Measurements from ENCODE around the gene RPS6KA4.

Gene RPS6KA4

GRCh38 chr11:64360448-64360921, 1.5 kb downstream of the RPS6KA4 start:
- FAIRE-seq (no peak), DNase-seq (ENCODE audit: extremely low spot score, insufficient read length, low read depth) (no peak)

GRCh38 chr11:64361659-64362058, 2.7 kb downstream of the RPS6KA4 start:
- FAIRE-seq (no peak), DNase-seq (ENCODE audit: extremely low spot score, insufficient read length, low read depth) (no peak)

DNA sequence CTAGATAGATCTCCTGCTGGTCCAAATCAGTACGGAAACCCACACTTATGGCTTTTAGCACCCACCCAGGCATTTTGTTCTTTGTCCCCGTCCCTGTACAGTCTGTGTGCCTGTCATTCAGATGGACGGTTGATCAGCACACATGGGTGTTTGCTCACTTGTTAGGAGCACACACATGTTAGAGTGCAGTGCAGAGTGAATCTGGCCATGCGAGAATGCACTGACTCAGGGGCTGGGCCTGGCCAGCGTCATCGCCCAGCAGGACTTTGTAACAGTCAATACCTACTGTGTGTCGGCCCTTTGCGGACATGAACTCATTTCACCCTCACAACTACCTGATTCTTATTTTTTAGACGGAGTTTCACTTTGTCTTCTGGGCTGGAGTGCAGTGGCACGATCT, 3.4 kb downstream of the RPS6KA4 start:
- FAIRE-seq (no peak), DNase-seq (ENCODE audit: extremely low spot score, insufficient read length, low read depth) (no peak)

- DNase-seq (ENCODE audit: extremely low spot score, insufficient read length, low read depth) (no peak), FAIRE-seq (no peak)
These were observed 5.5 kb downstream of the RPS6KA4 start for GRCh38 chr11:64364435-64364834.

GRCh38 chr11:64364911-64365310, 5.9 kb downstream of the RPS6KA4 start:
- FAIRE-seq, result no peak
- no peak for DNase-seq (ENCODE audit: extremely low spot score, insufficient read length, low read depth)

DNA sequence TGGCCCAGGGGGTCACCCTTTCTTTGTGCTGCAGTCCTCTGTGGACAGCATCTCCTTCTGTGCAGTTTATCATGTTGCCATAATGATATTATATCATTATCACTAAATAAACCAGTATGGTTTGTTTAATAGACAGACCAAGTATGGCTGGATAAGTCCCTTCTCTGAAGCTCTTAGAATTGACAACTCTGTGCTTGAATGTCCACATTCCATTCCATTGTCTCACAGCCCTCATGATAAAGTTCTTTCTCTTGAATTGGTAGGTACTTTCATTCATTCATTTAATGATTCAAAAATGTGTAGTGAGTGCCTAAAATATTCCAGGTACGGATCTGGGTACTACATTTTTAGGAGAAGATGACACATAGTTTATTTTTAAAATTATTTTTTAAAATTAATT, 7.8 kb downstream of the RPS6KA4 start:
- no peak for FAIRE-seq
- DNase-seq (ENCODE audit: extremely low spot score, insufficient read length, low read depth), result no peak

DNA sequence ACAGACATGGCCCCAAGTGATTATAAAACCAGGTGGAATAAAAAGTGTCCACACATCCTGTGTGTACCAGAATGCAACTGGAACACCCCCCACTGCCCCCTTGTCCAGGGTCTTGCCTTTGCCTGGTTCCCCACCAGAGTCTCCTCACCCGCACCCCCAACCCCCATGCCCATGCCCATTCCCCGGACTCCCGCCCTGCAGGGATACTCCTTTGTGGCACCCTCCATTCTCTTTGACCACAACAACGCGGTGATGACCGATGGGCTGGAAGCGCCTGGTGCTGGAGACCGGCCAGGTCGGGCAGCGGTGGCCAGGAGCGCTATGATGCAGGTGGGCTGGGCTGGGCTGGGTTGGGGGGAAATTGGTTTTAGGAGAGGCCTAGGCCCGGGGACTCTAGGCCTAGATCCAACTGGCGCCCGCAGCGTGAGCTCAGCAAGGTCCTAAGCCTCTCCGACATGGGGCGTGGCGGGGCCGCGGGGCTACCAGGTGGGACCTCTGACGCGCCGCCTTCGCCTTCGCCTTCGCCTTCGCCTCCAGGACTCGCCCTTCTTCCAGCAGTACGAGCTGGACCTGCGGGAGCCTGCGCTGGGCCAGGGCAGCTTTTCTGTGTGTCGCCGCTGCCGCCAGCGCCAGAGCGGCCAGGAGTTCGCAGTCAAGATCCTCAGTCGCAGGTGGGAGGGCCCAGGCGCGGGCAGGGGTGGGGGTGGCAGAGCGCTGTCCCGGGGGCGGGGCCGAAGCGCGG, 9.1 kb downstream of the RPS6KA4 start:
- DNase-seq (ENCODE audit: extremely low spot score, insufficient read length, low read depth), result no peak

GRCh38 chr11:64368673-64369074, 9.7 kb downstream of the RPS6KA4 start:
- no peak for FAIRE-seq
- no peak for DNase-seq (ENCODE audit: extremely low spot score, insufficient read length, low read depth)

More for the DNA sequence above, 9.1 kb downstream of the RPS6KA4 start:
- no peak for FAIRE-seq

- FAIRE-seq, result no peak
These were observed 10.8 kb downstream of the RPS6KA4 start for GRCh38 chr11:64369440-64370421.

DNA sequence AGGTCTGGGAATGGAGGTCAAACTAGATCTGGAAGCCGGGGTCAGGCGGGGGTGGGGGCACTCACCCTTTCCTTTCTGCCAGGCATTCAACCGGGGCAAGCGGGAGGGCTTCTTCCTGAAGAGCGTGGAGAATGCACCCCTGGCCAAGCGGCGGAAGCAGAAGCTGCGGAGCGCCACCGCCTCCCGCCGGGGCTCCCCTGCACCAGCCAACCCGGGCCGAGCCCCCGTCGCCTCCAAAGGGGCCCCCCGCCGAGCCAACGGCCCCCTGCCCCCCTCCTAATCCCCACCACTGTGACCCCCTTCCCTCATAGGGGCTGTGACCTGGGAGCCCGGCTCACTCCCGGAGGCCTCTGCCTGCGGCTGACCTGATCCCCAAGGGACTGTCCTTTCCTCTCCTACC, 12.2 kb downstream of the RPS6KA4 start:
- no peak for FAIRE-seq

More at GRCh38 chr11:64369440-64370421, 10.8 kb downstream of the RPS6KA4 start:
- no peak for DNase-seq (ENCODE audit: extremely low spot score, insufficient read length, low read depth)

DNA sequence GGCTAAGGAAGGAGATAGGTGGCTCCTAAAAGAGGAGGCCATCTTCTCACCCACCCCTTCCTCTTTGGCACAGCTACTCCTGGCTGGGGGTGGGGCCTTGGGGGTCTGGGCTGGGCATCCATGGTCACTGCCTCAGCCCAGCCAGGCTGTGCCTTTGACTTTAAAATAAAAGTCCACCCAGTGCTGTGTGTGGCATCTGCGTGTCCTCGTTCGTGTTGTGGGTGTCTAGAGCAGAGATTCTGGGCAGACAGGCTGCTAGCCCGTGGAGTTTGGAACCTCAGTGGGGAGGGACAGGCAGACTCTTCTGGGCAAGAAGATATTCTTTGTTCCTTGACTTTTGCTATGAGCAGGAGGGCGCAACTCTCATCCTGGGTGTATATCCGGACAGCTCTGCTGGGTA, 13.1 kb downstream of the RPS6KA4 start:
- DNase-seq (ENCODE audit: extremely low spot score, insufficient read length, low read depth) (no peak), FAIRE-seq (no peak)

More for the DNA sequence above, 12.2 kb downstream of the RPS6KA4 start:
- no peak for DNase-seq (ENCODE audit: extremely low spot score, insufficient read length, low read depth)

DNA sequence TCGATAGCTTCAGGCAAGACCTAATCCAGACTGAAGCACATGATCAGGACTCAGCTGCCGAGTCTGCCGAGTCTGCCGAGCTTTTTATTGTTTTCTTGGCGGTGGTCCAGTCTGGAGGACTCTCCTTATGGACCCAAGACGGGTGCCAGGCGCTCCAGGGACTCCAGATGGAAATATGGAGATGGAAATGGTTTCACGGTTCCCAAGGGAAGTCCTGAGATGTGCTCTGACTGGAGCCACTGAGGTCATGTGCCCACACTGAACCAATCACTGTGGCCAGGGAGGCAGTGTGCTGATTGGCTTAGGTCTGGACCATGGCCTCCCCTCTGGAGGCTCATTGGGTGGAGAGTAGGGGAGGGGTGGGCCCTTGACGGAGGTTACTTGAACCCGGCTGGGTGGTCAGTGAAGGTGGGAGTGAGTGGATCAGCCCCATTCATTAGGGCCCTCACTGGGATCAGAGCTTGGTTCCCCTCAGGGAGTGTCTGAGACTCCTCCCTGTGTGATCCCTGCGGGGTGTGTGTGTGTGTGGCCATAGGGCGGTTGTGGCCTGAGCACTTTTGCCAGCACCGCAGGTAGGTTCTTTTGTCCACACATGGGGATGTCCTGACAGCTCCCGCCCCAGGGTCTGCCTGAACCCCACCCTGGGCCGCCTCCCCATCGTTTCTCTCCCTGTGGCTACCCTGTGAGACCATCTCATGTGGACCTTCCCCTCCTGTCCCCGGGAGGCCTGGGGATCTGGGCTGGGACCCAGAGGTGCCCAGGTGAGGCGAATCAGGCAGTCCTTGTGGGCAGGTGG, 14.0 kb downstream of the RPS6KA4 start:
- FAIRE-seq, result no peak
- no peak for DNase-seq (ENCODE audit: extremely low spot score, insufficient read length, low read depth)

GRCh38 chr11:64373598-64373974, 14.6 kb downstream of the RPS6KA4 start:
- DNase-seq (ENCODE audit: extremely low spot score, insufficient read length, low read depth), result no peak

GRCh38 chr11:64376071-64376470, 17.1 kb downstream of the RPS6KA4 start:
- no peak for FAIRE-seq
- no peak for DNase-seq (ENCODE audit: extremely low spot score, insufficient read length, low read depth)

More at GRCh38 chr11:64373598-64373974, 14.6 kb downstream of the RPS6KA4 start:
- FAIRE-seq, result no peak

GRCh38 chr11:64378335-64378880, 19.4 kb downstream of the RPS6KA4 start:
- FAIRE-seq (no peak), DNase-seq (ENCODE audit: extremely low spot score, insufficient read length, low read depth) (no peak)

DNA sequence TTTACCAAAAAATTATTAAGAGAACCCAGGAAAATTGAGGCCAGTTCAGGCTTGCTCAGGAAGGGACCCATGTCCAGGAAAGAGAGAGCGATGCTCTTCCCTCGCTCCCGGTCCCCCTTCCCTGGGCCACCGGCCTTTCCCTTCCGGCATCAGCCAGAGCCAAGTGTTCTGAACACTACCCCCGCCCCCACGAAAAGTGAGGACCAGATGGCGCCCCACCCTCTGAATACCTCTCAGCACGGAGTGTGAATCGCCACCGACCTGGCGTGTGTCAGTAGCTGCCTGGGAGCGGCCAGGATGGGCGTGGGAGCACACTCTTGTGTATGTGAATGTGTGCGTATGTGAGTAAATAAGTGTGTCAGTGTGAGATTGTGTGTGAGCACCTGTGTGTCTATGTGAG, 20.2 kb downstream of the RPS6KA4 start:
- FAIRE-seq, result no peak
- no peak for DNase-seq (ENCODE audit: extremely low spot score, insufficient read length, low read depth)

DNA sequence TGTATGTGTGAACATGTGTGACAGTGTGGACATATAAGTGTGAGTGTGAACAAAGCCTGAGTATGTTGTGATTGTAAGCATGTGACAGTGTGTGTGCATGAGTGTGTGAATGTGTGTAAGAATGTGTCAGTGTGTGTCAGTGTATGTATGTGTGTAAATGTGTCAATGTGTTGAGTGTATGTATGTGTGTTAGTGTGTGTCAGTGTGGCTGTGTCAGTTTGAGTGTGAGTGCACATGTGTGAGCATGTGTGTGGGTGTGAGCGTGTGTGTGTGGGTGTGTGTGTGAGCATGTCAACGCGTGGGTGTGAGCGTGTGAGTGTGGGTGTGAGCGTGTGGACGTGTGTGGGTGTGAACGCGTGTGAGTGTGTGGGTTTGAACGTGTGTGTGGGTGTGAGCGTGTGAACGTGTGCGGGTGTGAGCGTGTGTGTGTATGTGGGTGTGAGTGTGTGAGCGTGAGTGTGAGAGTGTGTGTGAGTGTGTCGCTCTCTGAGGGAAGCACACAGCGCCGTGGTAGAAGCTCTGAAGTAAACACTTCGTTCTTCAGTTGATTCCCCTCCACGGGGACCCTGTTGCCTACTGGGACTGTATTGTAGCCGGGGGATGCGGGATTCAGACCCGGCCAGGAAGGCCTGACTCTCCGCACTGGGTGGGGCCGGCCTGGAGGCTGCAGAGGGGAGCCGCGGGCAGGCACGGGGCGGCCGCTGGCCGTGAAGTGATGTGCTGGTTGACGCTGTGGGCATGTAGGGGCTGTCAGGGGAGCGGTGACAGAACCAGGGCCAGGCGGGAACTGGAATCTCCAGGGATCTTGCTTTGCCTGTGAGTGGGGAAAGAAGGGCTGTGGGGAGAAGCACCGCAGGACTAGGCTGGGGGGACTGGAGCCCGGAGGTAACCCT, 21.1 kb downstream of the RPS6KA4 start:
- no peak for DNase-seq (ENCODE audit: extremely low spot score, insufficient read length, low read depth)
- no peak for FAIRE-seq

- DNase-seq (ENCODE audit: extremely low spot score, insufficient read length, low read depth) (no peak), FAIRE-seq (no peak)
These were observed 22.4 kb downstream of the RPS6KA4 start for GRCh38 chr11:64381350-64381749.

- DNase-seq (ENCODE audit: extremely low spot score, insufficient read length, low read depth) (no peak), FAIRE-seq (no peak)
These were observed 23.1 kb downstream of the RPS6KA4 start for GRCh38 chr11:64382047-64382446.
